HG02885 (cell line): ENCODE measurements around the gene SLC16A12.

Source experiments
- ATAC-seq: cut with Tn5 transposase; IDR thresholded peaks from one replicate; pipeline ENCODE4 v1.9.1; 2021; ENCODE audit warnings: mild to moderate bottlenecking; ENCODE audit not compliant: unreplicated experiment, poor library complexity

The SLC16A12 gene

GRCh38 chr10:89516149-89516832, 19.1 kb downstream of the SLC16A12 start:
- no peak for ATAC-seq

DNA sequence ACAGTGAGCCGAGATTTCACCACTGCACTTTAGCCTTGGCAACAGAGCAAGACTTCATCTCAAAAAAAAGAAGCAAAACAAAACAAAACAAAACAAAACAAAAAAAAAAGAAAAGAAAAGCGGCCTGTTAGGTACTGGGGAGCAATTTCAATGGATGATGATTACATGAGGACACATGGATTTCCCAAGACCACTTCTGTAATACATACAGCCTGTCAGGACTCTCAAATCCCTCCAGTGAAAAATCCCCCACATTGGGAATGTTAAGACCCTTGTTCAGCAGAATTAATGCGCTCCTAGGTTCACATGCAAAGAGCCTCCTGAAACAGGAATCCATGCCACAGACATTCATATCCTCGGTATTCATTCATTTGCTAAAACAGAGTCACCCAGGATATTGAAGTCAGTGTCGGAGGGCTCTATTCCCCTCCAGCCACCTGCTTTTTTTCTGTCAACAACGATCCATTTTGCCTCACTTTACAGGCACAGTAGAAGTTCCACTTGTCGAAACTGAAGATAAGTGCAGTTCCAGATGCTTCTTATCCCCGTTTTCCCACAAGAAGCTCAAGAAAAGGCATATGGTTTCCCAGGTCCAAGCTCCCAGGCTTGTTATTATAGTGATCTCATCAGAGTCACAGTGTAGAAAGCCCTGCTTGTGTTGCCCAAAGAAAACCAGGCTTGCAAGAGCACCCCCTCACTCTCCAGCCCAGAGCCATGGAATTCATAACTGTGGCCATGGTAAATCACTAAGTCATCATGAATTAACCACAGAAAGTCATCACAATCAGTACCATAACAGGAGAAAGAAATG, 20.2 kb downstream of the SLC16A12 start:
- ATAC-seq, result no peak

- ATAC-seq, result no peak
These were observed 22.2 kb downstream of the SLC16A12 start for GRCh38 chr10:89513206-89513605.

GRCh38 chr10:89505640-89506275, 29.6 kb downstream of the SLC16A12 start:
- no peak for ATAC-seq

DNA sequence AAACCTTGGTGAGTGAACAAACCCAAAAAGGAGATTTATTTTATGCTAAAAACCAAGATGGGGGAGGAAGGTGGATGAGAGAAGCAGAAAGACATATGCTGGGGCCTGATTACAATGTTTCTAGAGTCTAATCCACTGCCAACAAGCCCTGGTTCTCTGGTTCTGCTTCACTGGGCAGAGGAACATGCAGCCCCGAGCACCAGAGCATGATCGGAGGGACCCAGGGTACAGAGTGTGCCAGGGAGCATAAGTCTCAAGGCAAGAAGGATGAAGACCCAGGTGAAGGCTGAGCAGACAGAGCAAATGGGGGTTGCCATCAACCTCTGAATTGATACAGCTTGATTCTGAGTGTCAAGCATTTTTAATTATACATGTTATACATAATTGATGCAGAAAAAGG, 30.7 kb downstream of the SLC16A12 start:
- ATAC-seq, result no peak

- ATAC-seq, result no peak
These were observed 31.6 kb downstream of the SLC16A12 start for GRCh38 chr10:89503652-89504370.

- ATAC-seq, result no peak
These were observed 32.2 kb downstream of the SLC16A12 start for GRCh38 chr10:89503151-89503550.

DNA sequence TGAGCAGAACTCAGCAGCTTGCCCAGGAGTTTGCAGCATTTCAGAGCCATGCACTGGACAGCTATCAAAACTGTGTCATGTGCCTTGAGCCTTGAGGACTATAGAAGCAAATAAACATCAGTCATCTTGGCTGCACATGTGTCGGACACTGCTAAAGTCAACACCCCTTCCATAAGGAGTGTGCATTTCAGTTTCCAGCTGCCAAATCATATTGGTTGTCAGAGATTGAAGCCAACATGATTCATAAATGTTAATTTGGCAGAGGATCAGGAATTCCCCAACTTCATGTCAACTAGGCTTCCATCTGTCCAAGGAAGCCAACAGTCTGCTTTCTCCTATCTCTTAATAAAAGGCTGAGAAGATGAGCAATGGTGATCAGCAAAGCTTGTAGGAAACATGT, 32.8 kb downstream of the SLC16A12 start:
- no peak for ATAC-seq

DNA sequence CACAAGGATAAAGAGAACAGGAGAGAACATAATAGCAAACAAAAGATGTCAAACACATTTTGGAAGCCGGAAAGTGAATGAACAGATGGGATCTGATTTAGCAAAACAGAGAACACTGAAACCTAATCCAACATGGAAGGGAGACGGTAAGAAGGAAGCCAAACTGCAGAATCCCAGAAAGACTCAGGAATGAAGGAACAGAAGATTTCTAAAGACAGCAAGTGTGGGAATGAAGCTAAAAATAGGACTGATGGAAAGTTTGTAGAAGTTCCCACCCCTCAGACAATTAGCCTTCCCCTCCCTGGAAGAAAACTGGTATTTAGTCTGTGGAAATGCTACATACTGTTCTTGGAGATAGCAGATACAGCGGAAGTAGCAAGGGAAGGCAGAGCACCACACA, 40.8 kb downstream of the SLC16A12 start:
- no peak for ATAC-seq

DNA sequence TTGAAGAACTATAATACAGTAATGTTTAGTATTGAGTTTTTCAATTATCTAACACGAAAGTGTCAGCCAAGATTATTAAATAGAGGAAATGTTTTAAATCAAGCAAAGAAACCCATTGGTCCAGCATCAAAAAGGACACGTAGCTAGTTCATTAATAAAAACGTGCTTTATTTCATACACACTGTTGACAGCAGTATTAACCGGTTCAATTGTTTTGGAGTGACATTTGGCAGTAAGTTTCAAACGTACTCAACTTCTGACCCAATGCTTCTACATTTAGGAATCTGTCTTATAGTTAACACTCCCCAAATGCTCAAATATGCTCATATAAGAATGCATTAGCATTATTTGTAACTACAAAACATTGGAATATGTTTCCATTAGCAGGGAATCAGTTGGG, 41.3 kb downstream of the SLC16A12 start:
- ATAC-seq, result no peak

DNA sequence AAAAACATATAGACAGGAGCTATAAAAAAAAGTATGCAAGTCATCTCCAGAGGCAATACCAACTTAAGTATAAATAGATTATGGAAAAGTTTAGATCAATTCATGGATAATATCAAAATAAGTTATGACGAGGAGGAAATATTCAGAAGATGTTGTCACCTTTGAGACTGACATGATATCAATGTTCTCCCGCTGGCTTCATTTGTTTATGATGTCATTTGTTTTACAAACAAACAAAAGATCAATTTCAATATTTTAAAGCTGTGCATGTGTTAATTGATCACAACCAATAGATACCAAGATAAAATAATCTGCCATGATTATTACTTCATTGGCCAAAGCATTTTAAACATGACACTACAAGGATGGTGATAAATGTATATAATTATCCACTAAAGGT, 43.5 kb downstream of the SLC16A12 start:
- no peak for ATAC-seq

DNA sequence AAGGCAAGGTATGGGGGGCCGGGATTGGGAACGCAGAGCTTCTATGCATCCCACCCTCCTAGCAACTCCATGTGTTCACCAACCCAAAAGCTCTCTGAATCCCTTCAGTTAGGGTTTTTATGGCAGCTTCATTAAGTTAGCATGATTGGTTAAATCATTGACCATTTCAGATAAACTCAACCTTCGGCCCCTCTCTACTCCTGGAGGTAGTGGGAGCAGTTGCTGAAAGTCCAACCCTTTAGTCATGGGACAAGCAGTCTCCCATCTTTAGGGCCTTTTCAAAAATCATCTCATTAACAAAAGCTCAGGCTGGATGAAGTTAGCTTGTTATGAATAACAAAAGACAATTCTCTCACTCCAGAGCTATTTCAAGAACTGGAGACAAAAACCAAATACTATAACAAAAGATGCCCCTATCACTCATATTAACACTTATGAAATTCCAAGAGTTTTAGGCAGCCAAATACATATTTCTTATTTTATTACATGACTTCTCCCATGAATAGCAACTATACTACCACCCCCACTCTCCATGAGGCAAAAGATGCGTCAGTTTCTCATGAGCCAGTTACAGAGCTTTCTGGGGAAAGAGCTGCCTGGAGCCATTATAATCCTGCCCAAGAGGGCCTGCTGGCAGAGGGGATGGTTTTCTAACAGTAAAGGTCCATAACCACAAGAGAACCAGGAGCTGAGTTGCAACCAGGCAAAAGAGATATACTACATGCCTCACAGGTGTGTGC, 44.6 kb downstream of the SLC16A12 start:
- ATAC-seq, result no peak

DNA sequence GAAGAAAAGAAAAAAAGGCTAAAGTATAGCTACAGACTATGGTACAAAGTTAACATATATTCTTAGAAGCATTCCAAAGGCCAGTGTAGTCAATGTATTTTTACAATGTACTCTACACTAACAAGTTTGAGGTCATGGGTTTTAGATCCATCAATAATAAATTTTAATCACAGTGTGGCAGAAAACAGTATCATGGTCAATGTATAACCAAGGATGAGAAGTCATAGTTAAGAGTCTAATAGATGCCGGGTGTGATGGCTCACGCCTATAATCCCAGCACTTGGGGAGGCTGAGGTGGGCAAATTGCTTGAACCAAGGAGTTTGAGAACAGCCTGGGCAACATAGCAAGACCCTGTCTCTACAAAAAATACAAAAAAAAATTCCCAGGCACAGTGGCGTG, 53.1 kb downstream of the SLC16A12 start:
- no peak for ATAC-seq

DNA sequence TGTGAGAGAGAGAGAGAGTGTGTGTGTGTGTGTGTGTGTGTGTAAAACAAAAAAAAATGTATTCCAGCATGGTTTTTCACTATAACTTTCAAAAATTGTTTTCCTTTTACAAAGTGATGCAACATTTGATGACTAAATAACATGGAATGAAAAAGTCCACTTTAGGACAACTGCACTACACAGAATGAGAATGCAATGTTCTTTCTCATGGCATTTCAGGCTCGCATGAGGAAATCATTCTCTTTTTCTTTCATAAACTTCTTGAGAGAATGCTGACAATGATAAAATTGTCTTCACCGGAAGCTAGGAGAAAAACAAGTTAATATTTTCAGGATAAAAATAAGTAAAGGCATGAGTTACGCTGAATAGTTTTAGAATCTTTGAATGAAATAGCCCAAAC, 53.7 kb downstream of the SLC16A12 start:
- no peak for ATAC-seq

- no peak for ATAC-seq
These were observed 55.5 kb downstream of the SLC16A12 start for GRCh38 chr10:89479771-89480446.

GRCh38 chr10:89478739-89479654, 56.4 kb downstream of the SLC16A12 start:
- ATAC-seq, result no peak

DNA sequence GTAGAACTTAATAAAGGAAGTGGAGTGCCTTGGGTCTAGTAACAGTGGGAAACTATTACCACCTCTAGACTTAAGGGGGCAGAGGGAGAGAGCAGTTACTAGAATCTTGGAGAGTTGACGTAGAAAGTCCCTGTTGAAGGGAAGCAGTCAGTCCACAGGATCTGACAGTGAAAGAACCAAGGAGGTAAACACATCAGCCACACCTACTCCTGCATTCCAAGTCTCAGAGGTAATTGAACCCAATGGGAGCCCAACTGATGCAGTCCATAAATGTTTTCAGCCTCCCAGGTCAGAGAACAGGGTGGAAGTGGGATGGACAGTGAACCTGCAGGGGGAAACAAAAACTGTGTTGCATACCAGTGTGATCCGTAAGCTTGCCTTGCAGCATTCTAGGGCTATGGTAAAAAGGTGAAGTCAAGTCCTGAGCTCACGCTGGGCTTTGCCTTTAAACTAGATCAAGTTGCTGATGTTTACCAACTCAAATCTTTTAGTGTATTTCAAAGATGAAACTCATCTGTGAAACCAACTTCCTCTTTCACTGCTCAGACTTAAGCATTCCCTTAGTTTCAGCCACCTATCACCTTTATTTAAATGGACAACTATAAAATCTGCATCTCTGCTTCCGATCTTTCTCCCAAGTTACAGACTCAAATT, 57.2 kb downstream of the SLC16A12 start:
- peak; percentile 53 for ATAC-seq

DNA sequence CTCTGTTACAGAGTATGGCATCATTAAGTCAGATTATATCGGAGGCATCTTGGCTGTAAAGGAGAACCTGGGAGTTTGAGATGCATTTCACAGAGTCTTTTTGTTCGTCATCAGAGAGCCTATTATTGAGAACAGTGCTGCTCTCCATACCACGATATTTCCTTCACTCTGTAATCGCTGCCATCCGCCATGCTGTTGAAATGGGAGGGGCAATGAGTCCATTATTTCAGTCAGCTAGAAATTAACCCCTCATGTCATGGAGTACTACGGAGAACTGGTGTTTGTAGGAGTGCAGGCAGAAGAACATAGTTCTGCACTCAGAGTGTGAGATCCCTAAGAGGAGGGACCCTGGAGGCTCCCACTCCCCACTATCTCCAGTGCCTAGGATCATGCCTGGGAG, 59.2 kb downstream of the SLC16A12 start:
- ATAC-seq, result no peak
